Omental fat pad (tissue), 4 donors: ENCODE measurements around the gene OR4K17. TPM values are rescaled to one million over a fixed set of nuclear protein-coding genes. Genes with fewer than 3 reads are reported as not detected.
"Not testable (repeated sequence)": the region's sequence is repeated elsewhere in the genome, so short reads cannot be mapped to it uniquely, and the experiment has no call there.

ENCODE experiments used
- ATAC-seq: fragments of 150-250 bp; one replicate; pipeline ENCODE4 v1.9.1; 2016; ENCODE audit warnings: mild to moderate bottlenecking, moderate library complexity; ENCODE audit not compliant: low FRiP score
- DNase-seq: peaks from one replicate; pipeline ENCODE4 v3.0.0-alpha.2; 2019; ENCODE audit warnings: low spot score
- total RNA-seq, 4 donors: library from RNA; depleted of rRNA; stranded (reverse); fragments of >200 nt; gene quantifications; one replicate each; pipeline ENCODE4 v1.1.0, GENCODE V29; 2016
- TF ChIP-seq, protein P1 (sequence below), 3 donors: fragments of 450-650 bp; IDR thresholded peaks; one replicate each; pipeline ENCODE4 v1.5.1; 2016 to 2017; ENCODE audit warnings: antibody characterized with exemption in 3 of 3, mild to moderate bottlenecking in 3 of 3, moderate library complexity in 2 of 3

The OR4K17 gene, protein sequence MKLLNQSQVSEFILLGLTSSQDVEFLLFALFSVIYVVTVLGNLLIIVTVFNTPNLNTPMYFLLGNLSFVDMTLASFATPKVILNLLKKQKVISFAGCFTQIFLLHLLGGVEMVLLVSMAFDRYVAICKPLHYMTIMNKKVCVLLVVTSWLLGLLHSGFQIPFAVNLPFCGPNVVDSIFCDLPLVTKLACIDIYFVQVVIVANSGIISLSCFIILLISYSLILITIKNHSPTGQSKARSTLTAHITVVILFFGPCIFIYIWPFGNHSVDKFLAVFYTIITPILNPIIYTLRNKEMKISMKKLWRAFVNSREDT
- total RNA-seq = not detected

- ATAC-seq (no peak), DNase-seq (no peak)
- TF ChIP-seq, protein P1, sequence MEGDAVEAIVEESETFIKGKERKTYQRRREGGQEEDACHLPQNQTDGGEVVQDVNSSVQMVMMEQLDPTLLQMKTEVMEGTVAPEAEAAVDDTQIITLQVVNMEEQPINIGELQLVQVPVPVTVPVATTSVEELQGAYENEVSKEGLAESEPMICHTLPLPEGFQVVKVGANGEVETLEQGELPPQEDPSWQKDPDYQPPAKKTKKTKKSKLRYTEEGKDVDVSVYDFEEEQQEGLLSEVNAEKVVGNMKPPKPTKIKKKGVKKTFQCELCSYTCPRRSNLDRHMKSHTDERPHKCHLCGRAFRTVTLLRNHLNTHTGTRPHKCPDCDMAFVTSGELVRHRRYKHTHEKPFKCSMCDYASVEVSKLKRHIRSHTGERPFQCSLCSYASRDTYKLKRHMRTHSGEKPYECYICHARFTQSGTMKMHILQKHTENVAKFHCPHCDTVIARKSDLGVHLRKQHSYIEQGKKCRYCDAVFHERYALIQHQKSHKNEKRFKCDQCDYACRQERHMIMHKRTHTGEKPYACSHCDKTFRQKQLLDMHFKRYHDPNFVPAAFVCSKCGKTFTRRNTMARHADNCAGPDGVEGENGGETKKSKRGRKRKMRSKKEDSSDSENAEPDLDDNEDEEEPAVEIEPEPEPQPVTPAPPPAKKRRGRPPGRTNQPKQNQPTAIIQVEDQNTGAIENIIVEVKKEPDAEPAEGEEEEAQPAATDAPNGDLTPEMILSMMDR (IDR thresholded peaks at IDR 0.05) = no peak
Observed at GRCh38 chr14:20110438-20110837, at the start of gene OR4K17. OR4K17 (plus strand) TSS chr14:20110739; CDS start chr14:20117500, 6,761 bp downstream.

GRCh38 chr14:20092050-20092449 is 18.5 kb upstream of the OR4K17 start:
- ATAC-seq = no peak
- DNase-seq = no peak
- TF ChIP-seq, protein P1 (IDR thresholded peaks at IDR 0.05) = no peak

- DNase-seq = no peak
- no peak for ATAC-seq
- TF ChIP-seq, protein P1 (IDR thresholded peaks at IDR 0.05) = no peak
Observed at GRCh38 chr14:20093442-20093841, 17.1 kb upstream of the OR4K17 start.

GRCh38 chr14:20098926-20099770 is 11.4 kb upstream of the OR4K17 start:
- DNase-seq, ATAC-seq: not testable (repeated sequence)

- DNase-seq (no peak), ATAC-seq (no peak)
- TF ChIP-seq, protein P1 (IDR thresholded peaks at IDR 0.05) = no peak
Observed at GRCh38 chr14:20112321-20112720, 1.8 kb downstream of the OR4K17 start.

DNA sequence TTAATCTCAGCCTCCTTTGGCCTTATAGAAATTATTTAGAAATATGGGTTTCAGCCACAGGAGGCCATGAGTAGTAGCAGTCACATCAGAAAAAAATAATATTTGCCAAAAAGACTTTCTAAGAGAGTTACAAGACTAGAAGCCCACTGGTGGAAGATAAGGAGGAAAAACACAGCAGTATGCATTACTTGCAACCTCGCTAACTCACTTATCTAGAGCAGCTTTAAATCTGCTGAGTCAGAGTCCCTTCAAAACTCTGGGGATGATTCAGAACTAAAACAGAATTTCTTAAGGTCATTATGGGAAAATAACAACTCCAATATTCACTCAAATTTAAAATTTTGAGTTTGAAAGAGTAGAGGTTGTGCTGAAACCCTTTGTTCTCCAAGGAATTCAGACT is 6.2 kb downstream of the OR4K17 start:
- no peak for DNase-seq
- TF ChIP-seq, protein P1 (IDR thresholded peaks at IDR 0.05) = no peak
- ATAC-seq = no peak

GRCh38 chr14:20118795-20119194 is 8.3 kb downstream of the OR4K17 start:
- no peak for ATAC-seq
- TF ChIP-seq, protein P1 (IDR thresholded peaks at IDR 0.05) = no peak
- DNase-seq = no peak
